ENCODE data around the gene CSAD. TPM values are rescaled to one million over a fixed set of nuclear protein-coding genes. Genes with fewer than 3 reads are reported as not detected.
A peak's percentile ranks its signal among the peaks of the same experiment; 100 is the strongest.

The CSAD gene
- total RNA-seq, 1 experiment from 2014 or later: 15.4 TPM

- CTCF ChIA-PET: no interaction called here
- DNase-seq (ENCODE audit: low read depth, low spot score): no peak
- POLR2A ChIA-PET: interaction anchor here (0.5 kb wide), 1 partner anchor 10 kb away, joined by 14 read pairs; no protein-coding TSS in a partner anchor
- in situ Hi-C loops (cut with HindIII; ENCODE audit: low pct_unique_long_range_greater_than_20kb, low sequenced_read_pairs) (no loop called here), intact Hi-C loops (cut with micrococcal nuclease; ENCODE audit: unreplicated experiment) (no loop called here)
- H3K27ac ChIP-seq (ENCODE audit: low read length): no peak overlapping the region
- 0 out of 4 replicates have a peak, but pooled peaks of 1 of the 2 experiments have one; percentile 9 for TF ChIP-seq REST (IDR thresholded peaks at IDR 0.05; ENCODE audit: insufficient read depth in 1 of 2, low read depth in 2 of 2, low read length in 1 of 2)
- TF ChIP-seq SIN3A (IDR thresholded peaks at IDR 0.05; ENCODE audit: borderline replicate concordance, insufficient read depth, low read depth, low read length): no peak
- 0 out of 2 replicates have a peak, but pooled peaks have one; percentile 27 for ATAC-seq
- H3K4me3 ChIP-seq (ENCODE audit: low read depth in 2 of 2, low read length in 2 of 2): no peak overlapping the region
- H3K36me3 ChIP-seq (ENCODE audit: control insufficient read depth, insufficient read depth, low read length): no peaks in the 10 kb centered on the region
- H3K27me3 ChIP-seq (ENCODE audit: control insufficient read depth, insufficient read depth, low read length): no peaks in the 10 kb centered on the region
- no TSS peak for BruUV-seq (replicated peaks)
- no peaks in the 10 kb centered on the region for H3K9me3 ChIP-seq (ENCODE audit: control insufficient read depth, insufficient read depth, low read depth, low read length)
- H3K4me1 ChIP-seq (ENCODE audit: control insufficient read depth, insufficient read depth, low read length): no peaks in the 10 kb centered on the region
Measured at GRCh38 chr12:53115112-53115890, 65.4 kb downstream of the CSAD start.

- POLR2A ChIA-PET: no interaction called here
- no peak for TF ChIP-seq SIN3A (IDR thresholded peaks at IDR 0.05; ENCODE audit: borderline replicate concordance, insufficient read depth, low read depth, low read length)
- no peak for TF ChIP-seq CTCF (IDR thresholded peaks at IDR 0.05)
- no peak for TF ChIP-seq TCF7L2 (IDR thresholded peaks at IDR 0.05; ENCODE audit: low read depth, low read length)
- no peak for TF ChIP-seq REST (IDR thresholded peaks at IDR 0.05; ENCODE audit: insufficient read depth in 1 of 2, low read depth in 2 of 2, low read length in 1 of 2)
- TF ChIP-seq POLR2AphosphoS5 (IDR thresholded peaks at IDR 0.05; ENCODE audit: low read depth, low read length): no peak
- no TSS peak for BruUV-seq (replicated peaks)
- Histone ChIP-seq H3K27ac (ENCODE audit: low read length) (no peak overlapping the region), H3K27me3 (ENCODE audit: control insufficient read depth, insufficient read depth, low read length) (no peaks in the 10 kb centered on the region), H3K4me3 (ENCODE audit: low read depth in 2 of 2, low read length in 2 of 2) (no peak overlapping the region), H3K9me3 (ENCODE audit: control insufficient read depth, insufficient read depth, low read depth, low read length) (peaks cover 3% of the 10 kb centered on the region; the same call in 1 of the 2 replicates), H3K4me1 (ENCODE audit: control insufficient read depth, insufficient read depth, low read length) (no peaks in the 10 kb centered on the region), H3K36me3 (ENCODE audit: control insufficient read depth, insufficient read depth, low read length) (no peaks in the 10 kb centered on the region)
- ATAC-seq (no peak), DNase-seq (ENCODE audit: low read depth, low spot score) (no peak)
- CTCF ChIA-PET: no interaction called here
- intact Hi-C loops (cut with micrococcal nuclease; ENCODE audit: unreplicated experiment): no loop called here
- in situ Hi-C loops (cut with HindIII; ENCODE audit: low pct_unique_long_range_greater_than_20kb, low sequenced_read_pairs): no loop called here
Measured at GRCh38 chr12:53113951-53114350, 66.8 kb downstream of the CSAD start.
